Endothelial cell of umbilical vein (primary cell): ENCODE measurements around the gene ZSWIM6. TPM values are rescaled to one million over a fixed set of nuclear protein-coding genes. Genes with fewer than 3 reads are reported as not detected.

Experiments
- BruUV-seq: library from RNA; stranded (reverse); fragments of 400-500 nt; replicated peaks from 2 replicates; lab custom pipeline; 2021; lab: Mats Ljungman, UMichigan
- CTCF ChIA-PET: fragments of 300-600, 350-600 bp; sonication (Branson Sonifier 250); formaldehyde crosslinking; loops from one replicate; lab custom pipeline; 2021; ENCODE audit warnings: antibody characterized with exemption, inconsistent platforms; lab: Charles Lee
- POLR2A ChIA-PET: fragments of 300-600, 350-600 bp; sonication (Branson Sonifier 250); formaldehyde crosslinking; loops from one replicate; lab custom pipeline; 2021; ENCODE audit warnings: antibody characterized with exemption, inconsistent platforms; lab: Charles Lee
- DNase-seq: peaks from one replicate; pipeline ENCODE4 v3.0.0-alpha.2; 2011; ENCODE audit warnings: low read depth, low spot score
- FAIRE-seq: peaks from 2 replicates; lab custom pipeline; 2011; peaks lifted over from hg19 to GRCh38; lab: Jason Lieb, UNC
- H2AFZ ChIP-seq: 2 replicates; pipeline ENCODE4 v1.6.0; 2012; ENCODE audit warnings: low read depth, low read length, control low read depth, inconsistent platforms
- H3K27ac ChIP-seq: 2 replicates; pipeline ENCODE4 v1.5.1; 2011; ENCODE audit warnings: low read depth, mild to moderate bottlenecking, control low read depth, low read length, moderate library complexity; ENCODE audit not compliant: insufficient read depth
- H3K27me3 ChIP-seq, 2 experiments: 2 replicates each; pipeline versions ENCODE4 v1.6.0 to v1.6.1; 2011; ENCODE audit warnings: low read length in 2 of 2, mixed read lengths in 1 of 2; ENCODE audit not compliant: control insufficient read depth in 2 of 2, insufficient read depth in 2 of 2
- H3K36me3 ChIP-seq, 2 experiments: 2 replicates in 1 of 2; 3 replicates in 1 of 2; pipeline ENCODE4 v1.5.1; 2011; ENCODE audit warnings: low read length in 2 of 2, mild to moderate bottlenecking in 1 of 2, moderate library complexity in 1 of 2; ENCODE audit not compliant: control insufficient read depth in 2 of 2, insufficient read depth in 2 of 2; ENCODE audit errors: extremely low read depth in 1 of 2
- H3K4me1 ChIP-seq: 3 replicates; pipeline ENCODE4 v1.5.1; 2011; ENCODE audit warnings: mild to moderate bottlenecking, low read length; ENCODE audit not compliant: control insufficient read depth, insufficient read depth; ENCODE audit errors: extremely low read depth
- H3K4me2 ChIP-seq: 2 replicates; pipeline ENCODE4 v1.6.1; 2011; ENCODE audit warnings: low read length, control low read depth, mixed read lengths; ENCODE audit not compliant: insufficient read depth
- H3K4me3 ChIP-seq, 3 experiments: fragments of 200-600 bp in 1 of 3; sonication (generic), shearing (Covaris generic) in 1 of 3; replicated peaks in 1 of 3; 2 replicates each; pipeline ENCODE4 v1.5.1; 2011 to 2016; ENCODE audit warnings: control low read depth in 3 of 3, low read length in 3 of 3, mild to moderate bottlenecking in 2 of 3, inconsistent platforms in 1 of 3, low read depth in 1 of 3, moderate library complexity in 1 of 3; ENCODE audit not compliant: insufficient read depth in 1 of 3
- H3K79me2 ChIP-seq: 2 replicates; pipeline ENCODE4 v1.6.0; 2012; ENCODE audit warnings: low read length, inconsistent platforms; ENCODE audit not compliant: control insufficient read depth, insufficient read depth
- H3K9ac ChIP-seq: replicated peaks from 2 replicates; pipeline ENCODE3; 2011; ENCODE audit warnings: low read length, control low read depth; ENCODE audit not compliant: insufficient read depth; ENCODE audit errors: extremely low read depth
- H3K9me1 ChIP-seq: replicated peaks from 3 replicates; pipeline ENCODE4 v1.6.0; 2011; ENCODE audit warnings: mild to moderate bottlenecking, low read length; ENCODE audit not compliant: control insufficient read depth, insufficient read depth; ENCODE audit errors: extremely low read depth
- H3K9me3 ChIP-seq: replicated peaks from 2 replicates; pipeline ENCODE4 v1.5.1; 2012; ENCODE audit warnings: low read length, inconsistent platforms; ENCODE audit not compliant: control insufficient read depth, insufficient read depth
- H4K20me1 ChIP-seq: replicated peaks from 2 replicates; pipeline ENCODE3; 2011; ENCODE audit warnings: mild to moderate bottlenecking, low read length; ENCODE audit not compliant: control insufficient read depth, insufficient read depth; ENCODE audit errors: extremely low read depth
- EZH2 ChIP-seq: IDR thresholded peaks from 2 replicates; pipeline ENCODE4 v1.6.1; 2012; ENCODE audit warnings: borderline replicate concordance, low read depth, mild to moderate bottlenecking, moderate library complexity, low read length, inconsistent platforms; ENCODE audit not compliant: severe bottlenecking
- FOS ChIP-seq: IDR thresholded peaks from 2 replicates; pipeline ENCODE4 v1.6.1; 2011; ENCODE audit warnings: mild to moderate bottlenecking, low read length, moderate library complexity, borderline replicate concordance; ENCODE audit not compliant: insufficient read depth
- GATA2 ChIP-seq: IDR thresholded peaks from 2 replicates; pipeline ENCODE4 v1.7.0; 2011; ENCODE audit warnings: low read depth, mild to moderate bottlenecking, moderate library complexity, mixed read lengths, low read length; ENCODE audit not compliant: insufficient read length, insufficient read depth
- JUN ChIP-seq: IDR thresholded peaks from 2 replicates; pipeline ENCODE4 v1.6.1; 2011; ENCODE audit warnings: borderline replicate concordance, low read depth; ENCODE audit not compliant: insufficient read length, insufficient read depth
- MYC ChIP-seq: IDR thresholded peaks from one replicate; pipeline ENCODE4 v1.6.1; 2011; ENCODE audit warnings: mild to moderate bottlenecking, low read depth, low read length
- POLR2A ChIP-seq: IDR thresholded peaks from 2 replicates; pipeline ENCODE4 v1.6.1; 2012; ENCODE audit warnings: low read depth, mild to moderate bottlenecking, control low read depth, low read length
- POLR2AphosphoS5 ChIP-seq: IDR thresholded peaks from 2 replicates; pipeline ENCODE4 v1.6.1; 2012; ENCODE audit warnings: low read depth, mild to moderate bottlenecking, control low read depth, low read length, moderate library complexity; ENCODE audit not compliant: insufficient read depth
- dilution Hi-C: fragments of 300-500 bp; cut with MboI; formaldehyde crosslinking; loops from one replicate; pipeline ENCODE4 v1.15.0; 2019; ENCODE audit warnings: low sequenced_read_pairs; ENCODE audit not compliant: extremely low pct_ligation_motif_present
- intact Hi-C: fragments of 100-400 bp; cut with micrococcal nuclease; formaldehyde crosslinking; loops from one replicate; pipeline ENCODE4 v1.10.0; 2022
- polyA plus RNA-seq, 4 experiments: library from polyadenylated mRNA; depleted of rRNA in 3 of 4; stranded (reverse) in 3 of 4; unstranded in 1 of 4; fragments of >200 nt; gene quantifications; 2 replicates each; pipeline versions ENCODE4 v1.2.1 to v1.2.3, GENCODE V29; 2011 to 2012; ENCODE audit warnings: missing spikeins in 1 of 4
- total RNA-seq: library from RNA; stranded (reverse); gene quantifications from 2 replicates; pipeline ENCODE4 v1.2.3, GENCODE V29; 2021
- TF ChIP-seq, protein P1 (sequence below), 2 donors: IDR thresholded peaks; 1 replicate in 1 of 2; 2 replicates in 1 of 2; pipeline ENCODE4 v1.5.1; 2011; ENCODE audit warnings: low read length in 2 of 2, mild to moderate bottlenecking in 2 of 2, moderate library complexity in 2 of 2, control low read depth in 1 of 2, inconsistent platforms in 1 of 2, low read depth in 1 of 2; ENCODE audit not compliant: insufficient read depth in 1 of 2; ENCODE audit errors: extremely low read depth in 1 of 2
- TF ChIP-seq, protein P2 (sequence below): IDR thresholded peaks from 2 replicates; pipeline ENCODE4 v1.6.1; 2011; ENCODE audit not compliant: insufficient read depth, insufficient read length

The ZSWIM6 gene
- total and polyA plus RNA-seq, 2 donors (not counting 3 experiments of a cell fraction or from before 2014, with no cell fraction given), result 14.9 to 25.3 TPM

DNA sequence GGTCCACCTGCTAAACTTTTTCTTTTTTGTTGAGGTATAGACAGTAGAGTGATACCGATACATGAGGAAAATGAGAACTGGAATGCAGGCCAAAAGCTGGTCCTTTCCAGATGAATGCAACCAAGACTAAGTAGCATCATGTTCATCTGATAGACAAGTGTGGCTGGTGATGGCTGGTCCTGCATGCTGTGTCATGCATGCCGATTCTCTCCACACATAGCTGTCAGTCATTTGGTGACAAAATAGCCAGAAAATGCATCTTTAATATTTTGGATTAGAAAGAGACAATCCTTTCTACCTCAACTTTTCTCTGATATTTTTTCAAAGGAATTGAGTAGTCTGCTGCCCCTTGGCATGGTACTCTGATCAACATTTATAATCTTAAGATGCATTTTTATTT is 49.9 kb downstream of the ZSWIM6 start:
- FAIRE-seq (no peak), DNase-seq (no peak)
- Histone ChIP-seq H3K27ac (no peak overlapping the region), H3K4me2 (no peak overlapping the region), H3K9me1 (no peaks in the 10 kb centered on the region), H3K4me3 (no peak overlapping the region), H3K4me1 (no peaks in the 10 kb centered on the region), H3K36me3 (no peaks in the 10 kb centered on the region), H3K9me3 (no peaks in the 10 kb centered on the region), H2AFZ (no peak overlapping the region), H3K9ac (no peak overlapping the region), H3K79me2 (peaks cover 82% of the 10 kb centered on the region), H4K20me1 (peaks cover 5% of the 10 kb centered on the region), H3K27me3 (no peaks in the 10 kb centered on the region)
- intact Hi-C loops (no loop called here), dilution Hi-C loops (no loop called here)
- ChIA-PET CTCF (no interaction called here), POLR2A (no interaction called here)
- TF ChIP-seq FOS, result no peak
- TF ChIP-seq, protein P1, sequence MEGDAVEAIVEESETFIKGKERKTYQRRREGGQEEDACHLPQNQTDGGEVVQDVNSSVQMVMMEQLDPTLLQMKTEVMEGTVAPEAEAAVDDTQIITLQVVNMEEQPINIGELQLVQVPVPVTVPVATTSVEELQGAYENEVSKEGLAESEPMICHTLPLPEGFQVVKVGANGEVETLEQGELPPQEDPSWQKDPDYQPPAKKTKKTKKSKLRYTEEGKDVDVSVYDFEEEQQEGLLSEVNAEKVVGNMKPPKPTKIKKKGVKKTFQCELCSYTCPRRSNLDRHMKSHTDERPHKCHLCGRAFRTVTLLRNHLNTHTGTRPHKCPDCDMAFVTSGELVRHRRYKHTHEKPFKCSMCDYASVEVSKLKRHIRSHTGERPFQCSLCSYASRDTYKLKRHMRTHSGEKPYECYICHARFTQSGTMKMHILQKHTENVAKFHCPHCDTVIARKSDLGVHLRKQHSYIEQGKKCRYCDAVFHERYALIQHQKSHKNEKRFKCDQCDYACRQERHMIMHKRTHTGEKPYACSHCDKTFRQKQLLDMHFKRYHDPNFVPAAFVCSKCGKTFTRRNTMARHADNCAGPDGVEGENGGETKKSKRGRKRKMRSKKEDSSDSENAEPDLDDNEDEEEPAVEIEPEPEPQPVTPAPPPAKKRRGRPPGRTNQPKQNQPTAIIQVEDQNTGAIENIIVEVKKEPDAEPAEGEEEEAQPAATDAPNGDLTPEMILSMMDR (IDR thresholded peaks at IDR 0.05; ENCODE audit: extremely low read depth in 1 of 2, insufficient read depth in 1 of 2, low read depth in 1 of 2, low read length in 2 of 2), result no peak
- no peak for TF ChIP-seq POLR2A
- no peak for TF ChIP-seq POLR2AphosphoS5
- TF ChIP-seq JUN, result no peak
- no TSS peak for BruUV-seq

DNA sequence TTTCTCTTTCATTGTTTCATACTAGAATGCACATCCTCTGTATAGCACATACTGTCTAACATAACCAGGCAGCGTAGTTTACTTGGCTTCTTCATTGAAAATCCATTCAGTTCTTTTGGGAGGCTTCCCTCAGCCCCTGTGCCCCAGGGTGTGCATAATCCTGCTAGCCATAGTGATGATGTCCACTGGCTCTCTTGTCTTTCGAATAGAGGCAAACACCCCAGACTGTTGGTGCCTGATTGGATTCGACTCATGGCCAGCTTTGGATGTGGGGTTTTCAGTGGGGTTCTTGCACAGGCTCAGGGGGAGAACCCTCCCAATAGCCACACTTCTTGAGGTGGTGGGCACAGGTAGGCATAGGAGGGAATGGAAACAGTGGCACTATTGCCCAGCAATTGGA is 53.6 kb downstream of the ZSWIM6 start:
- Histone ChIP-seq H3K9me3 (no peaks in the 10 kb centered on the region), H3K4me2 (no peak overlapping the region), H3K9me1 (no peaks in the 10 kb centered on the region), H3K4me1 (no peaks in the 10 kb centered on the region), H3K9ac (no peak overlapping the region), H4K20me1 (peaks cover 8% of the 10 kb centered on the region), H3K79me2 (peaks cover 90% of the 10 kb centered on the region), H3K36me3 (no peaks in the 10 kb centered on the region), H3K27ac (no peak overlapping the region), H2AFZ (no peak overlapping the region), H3K4me3 (no peak overlapping the region), H3K27me3 (no peaks in the 10 kb centered on the region)
- POLR2A ChIA-PET, result no interaction called here
- no peak for FAIRE-seq
- BruUV-seq, result no TSS peak
- CTCF ChIA-PET, result no interaction called here
- intact Hi-C loops (no loop called here), dilution Hi-C loops (no loop called here)
- TF ChIP-seq JUN (no peak), FOS (no peak), GATA2 (no peak), POLR2AphosphoS5 (no peak), MYC (no peak), POLR2A (no peak), EZH2 (no peak)
- TF ChIP-seq, protein P2, sequence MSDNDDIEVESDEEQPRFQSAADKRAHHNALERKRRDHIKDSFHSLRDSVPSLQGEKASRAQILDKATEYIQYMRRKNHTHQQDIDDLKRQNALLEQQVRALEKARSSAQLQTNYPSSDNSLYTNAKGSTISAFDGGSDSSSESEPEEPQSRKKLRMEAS, result no peak
- TF ChIP-seq, protein P1 (IDR thresholded peaks at IDR 0.05; ENCODE audit: extremely low read depth in 1 of 2, insufficient read depth in 1 of 2, low read depth in 1 of 2, low read length in 2 of 2), result no peak
- DNase-seq, result no peak
